NCI-H2171 (cell line): ENCODE measurements around the gene POLE.

ENCODE experiments used
- DNase-seq: peaks from one replicate; lab custom pipeline; 2025; lab: John Stamatoyannopoulos, UW

POLE gene

GRCh38 chr12:132687211-132688164 lies at the start of gene POLE, which contains the start of gene PXMP2:
Gene POLE (minus strand): TSS chr12:132687342. CDS start chr12:132687315, 27 bp downstream.
Gene PXMP2 (plus strand): TSS chr12:132687587. CDS start chr12:132687671, 84 bp downstream.
- DNase-seq, result peak; percentile 96

GRCh38 chr12:132736913-132737312 lies 49.8 kb upstream of the POLE start:
- DNase-seq, result no peak

- no peak for DNase-seq
Observed at GRCh38 chr12:132736378-132736777, 49.2 kb upstream of the POLE start.

- no peak for DNase-seq
Observed at GRCh38 chr12:132735496-132735895, 48.4 kb upstream of the POLE start.

GRCh38 chr12:132734206-132734605 lies 47.1 kb upstream of the POLE start:
- no peak for DNase-seq

- no peak for DNase-seq
Observed at GRCh38 chr12:132731574-132731973, 44.4 kb upstream of the POLE start.

GRCh38 chr12:132730353-132730752 lies 43.2 kb upstream of the POLE start:
- DNase-seq, result no peak

GRCh38 chr12:132729541-132730320 lies 42.6 kb upstream of the POLE start:
- DNase-seq, result peak; percentile 31

- no peak for DNase-seq
Observed at GRCh38 chr12:132728502-132728901, 41.4 kb upstream of the POLE start.

GRCh38 chr12:132727091-132727794 lies 40.1 kb upstream of the POLE start:
- no peak for DNase-seq

- no peak for DNase-seq
Observed at GRCh38 chr12:132726386-132726785, 39.2 kb upstream of the POLE start.

- no peak for DNase-seq
Observed at GRCh38 chr12:132724506-132725241, 37.5 kb upstream of the POLE start.

GRCh38 chr12:132723764-132724140 lies 36.6 kb upstream of the POLE start:
- DNase-seq, result no peak

- no peak for DNase-seq
Observed at GRCh38 chr12:132723015-132723763, 36.0 kb upstream of the POLE start.

- DNase-seq, result no peak
Observed at GRCh38 chr12:132720606-132721345, 33.6 kb upstream of the POLE start.

- no peak for DNase-seq
Observed at GRCh38 chr12:132719954-132720324, 32.8 kb upstream of the POLE start.

- no peak for DNase-seq
Observed at GRCh38 chr12:132719141-132719953, 32.2 kb upstream of the POLE start.

- no peak for DNase-seq
Observed at GRCh38 chr12:132718644-132719043, 31.5 kb upstream of the POLE start.
